H9 (cell line): ENCODE results near the gene RARB. TPM values are rescaled to one million over a fixed set of nuclear protein-coding genes. Genes with fewer than 3 reads are reported as not detected.

Experiments used
- DNase-seq: peaks from one replicate; pipeline ENCODE4 v3.0.0-alpha.2; 2017
- H2AFZ ChIP-seq: one replicate; pipeline ENCODE4 v1.6.1; 2013; ENCODE audit warnings: mild to moderate bottlenecking, low read length, control low read depth, moderate library complexity
- H2AK5ac ChIP-seq: 2 replicates; pipeline ENCODE4 v1.6.1; 2013; ENCODE audit warnings: low read length, control low read depth, mixed read lengths; ENCODE audit not compliant: insufficient read length
- H2BK120ac ChIP-seq: one replicate; pipeline ENCODE4 v1.6.1; 2013; ENCODE audit warnings: low read depth, mild to moderate bottlenecking, low read length, control low read depth, inconsistent platforms; ENCODE audit not compliant: poor library complexity, severe bottlenecking
- H2BK12ac ChIP-seq: 2 replicates; pipeline ENCODE4 v1.6.1; 2013; ENCODE audit warnings: low read length, control low read depth, mixed read lengths, low read depth; ENCODE audit not compliant: insufficient read length
- H2BK15ac ChIP-seq: 2 replicates; pipeline ENCODE4 v1.6.1; 2013; ENCODE audit warnings: low read depth, low read length, control low read depth
- H2BK20ac ChIP-seq: one replicate; pipeline ENCODE4 v1.6.1; 2013; ENCODE audit warnings: low read depth, mild to moderate bottlenecking, low read length, control low read depth, inconsistent platforms; ENCODE audit not compliant: poor library complexity, severe bottlenecking
- H2BK5ac ChIP-seq: 2 replicates; pipeline ENCODE4 v1.6.1; 2013; ENCODE audit warnings: low read length, control low read depth, mixed read lengths; ENCODE audit not compliant: insufficient read length
- H3K14ac ChIP-seq: 2 replicates; pipeline ENCODE4 v1.6.1; 2013; ENCODE audit warnings: low read length, control low read depth; ENCODE audit not compliant: insufficient read depth
- H3K18ac ChIP-seq: 2 replicates; pipeline ENCODE4 v1.6.1; 2013; ENCODE audit warnings: low read depth, mild to moderate bottlenecking, mixed read lengths, low read length, control low read depth; ENCODE audit not compliant: insufficient read length
- H3K23ac ChIP-seq: 2 replicates; pipeline ENCODE4 v1.6.1; 2013; ENCODE audit warnings: low read length, control low read depth, mixed read lengths, low read depth; ENCODE audit not compliant: insufficient read length
- H3K23me2 ChIP-seq: 2 replicates; pipeline ENCODE4 v1.6.1; 2013; ENCODE audit warnings: low read depth, mild to moderate bottlenecking, mixed read lengths, low read length, control low read depth; ENCODE audit not compliant: insufficient read length, poor library complexity, severe bottlenecking
- H3K27ac ChIP-seq: 2 replicates; pipeline ENCODE4 v1.5.1; 2013; ENCODE audit warnings: low read length, control low read depth, mixed read lengths, low read depth; ENCODE audit not compliant: insufficient read length
- H3K27me3 ChIP-seq: 2 replicates; pipeline ENCODE4 v1.6.1; 2013; ENCODE audit warnings: low read length, control low read depth, inconsistent platforms; ENCODE audit not compliant: insufficient read depth
- H3K4ac ChIP-seq: 2 replicates; pipeline ENCODE4 v1.6.1; 2013; ENCODE audit warnings: low read depth, mild to moderate bottlenecking, control low read depth, inconsistent platforms, low read length, moderate library complexity
- H3K4me1 ChIP-seq: 2 replicates; pipeline ENCODE4 v1.6.1; 2013; ENCODE audit warnings: low read length, control low read depth, inconsistent platforms; ENCODE audit not compliant: insufficient read depth
- H3K4me2 ChIP-seq: 2 replicates; pipeline ENCODE4 v1.6.1; 2013; ENCODE audit warnings: low read length, control low read depth, mixed read lengths; ENCODE audit not compliant: insufficient read length, insufficient read depth
- H3K56ac ChIP-seq: 2 replicates; pipeline ENCODE4 v1.6.1; 2013; ENCODE audit warnings: low read depth, mild to moderate bottlenecking, mixed read lengths, low read length, control low read depth; ENCODE audit not compliant: insufficient read length
- H3K79me1 ChIP-seq: 2 replicates; pipeline ENCODE4 v1.6.1; 2013; ENCODE audit warnings: low read depth, mild to moderate bottlenecking, moderate library complexity, low read length, control low read depth, inconsistent platforms; ENCODE audit not compliant: insufficient read depth, poor library complexity, severe bottlenecking
- H3K79me2 ChIP-seq: 2 replicates; pipeline ENCODE4 v1.6.1; 2013; ENCODE audit warnings: low read length, control low read depth, inconsistent platforms; ENCODE audit not compliant: insufficient read depth
- H3K9ac ChIP-seq: 2 replicates; pipeline ENCODE4 v1.6.1; 2013; ENCODE audit warnings: low read length, control low read depth, mixed read lengths; ENCODE audit not compliant: insufficient read length; ENCODE audit errors: extremely low read depth
- H3K9me3 ChIP-seq: one replicate; pipeline ENCODE4 v1.6.1; 2013; ENCODE audit warnings: low read depth, low read length, inconsistent platforms; ENCODE audit not compliant: control insufficient read depth
- H3T11ph ChIP-seq: one replicate; pipeline ENCODE4 v1.6.1; 2013; ENCODE audit warnings: mild to moderate bottlenecking, low read length, control low read depth, inconsistent platforms
- H4K20me1 ChIP-seq: one replicate; pipeline ENCODE4 v1.6.1; 2013; ENCODE audit not compliant: control insufficient read depth, insufficient read length, insufficient read depth
- H4K5ac ChIP-seq: 2 replicates; pipeline ENCODE4 v1.6.1; 2013; ENCODE audit warnings: low read depth, mild to moderate bottlenecking, mixed read lengths, low read length, control low read depth; ENCODE audit not compliant: insufficient read length
- H4K8ac ChIP-seq: replicated peaks from 2 replicates; pipeline ENCODE4 v1.6.1; 2013; ENCODE audit warnings: low read length, control low read depth, mixed read lengths, low read depth; ENCODE audit not compliant: insufficient read length
- H4K91ac ChIP-seq: 2 replicates; pipeline ENCODE4 v1.6.1; 2013; ENCODE audit warnings: low read depth, mild to moderate bottlenecking, moderate library complexity, mixed read lengths, low read length, control low read depth; ENCODE audit not compliant: insufficient read length
- H3K27ac Mint-ChIP-seq, 3 experiments: 2 replicates in 2 of 3; 3 replicates in 1 of 3; pipeline ENCODE4 v1.8.0; 2020 to 2021; ENCODE audit warnings: mixed read lengths in 3 of 3, mild to moderate bottlenecking in 1 of 3, moderate library complexity in 1 of 3
- H3K27me3 Mint-ChIP-seq: 2 replicates; pipeline ENCODE4 v1.8.0; 2021; ENCODE audit warnings: low read depth, mild to moderate bottlenecking, moderate library complexity, mixed read lengths
- H3K36me3 Mint-ChIP-seq, 3 experiments: 2 replicates in 2 of 3; 3 replicates in 1 of 3; pipeline ENCODE4 v1.8.0; 2020 to 2021; ENCODE audit warnings: low read depth in 3 of 3, mixed read lengths in 3 of 3; ENCODE audit not compliant: insufficient read depth in 1 of 3
- H3K4me1 Mint-ChIP-seq, 2 experiments: 2 replicates each; pipeline ENCODE4 v1.8.0; 2020; ENCODE audit warnings: mixed read lengths in 2 of 2
- H3K4me3 Mint-ChIP-seq, 2 experiments: 2 replicates in 1 of 2; 3 replicates in 1 of 2; pipeline ENCODE4 v1.8.0; 2020 to 2021; ENCODE audit warnings: mild to moderate bottlenecking in 2 of 2, mixed read lengths in 2 of 2, moderate library complexity in 1 of 2
- H3K9me3 Mint-ChIP-seq, 2 experiments: 2 replicates in 1 of 2; 3 replicates in 1 of 2; pipeline ENCODE4 v1.8.0; 2020; ENCODE audit warnings: mild to moderate bottlenecking in 2 of 2, mixed read lengths in 2 of 2, moderate library complexity in 1 of 2
- WGBS: extraction: QIAGEN DNeasy Blood & Tissue Kit; methylation state at CpG from one replicate; pipeline ENCODE4 v1.1.7; 2013; ENCODE audit warnings: missing lambda C conversion rate, low lambda C conversion rate, mixed read lengths; ENCODE audit not compliant: insufficient read length; ENCODE audit errors: extremely low coverage; 5-methylcytosine and 5-hydroxymethylcytosine counted together
- total RNA-seq: library from RNA; stranded (reverse); gene quantifications from 2 replicates; pipeline ENCODE4 v1.2.1, GENCODE V29; 2021
- TF ChIP-seq, protein P1 (sequence below): fragments of 200-600 bp; sonication (generic); conservative IDR thresholded peaks from 3 replicates; pipeline ENCODE4 v1.8.0; 2021; ENCODE audit warnings: antibody characterized with exemption, mild to moderate bottlenecking

Gene RARB
- total RNA-seq, 1 experiment from 2014 or later, result 0.22 TPM

DNA sequence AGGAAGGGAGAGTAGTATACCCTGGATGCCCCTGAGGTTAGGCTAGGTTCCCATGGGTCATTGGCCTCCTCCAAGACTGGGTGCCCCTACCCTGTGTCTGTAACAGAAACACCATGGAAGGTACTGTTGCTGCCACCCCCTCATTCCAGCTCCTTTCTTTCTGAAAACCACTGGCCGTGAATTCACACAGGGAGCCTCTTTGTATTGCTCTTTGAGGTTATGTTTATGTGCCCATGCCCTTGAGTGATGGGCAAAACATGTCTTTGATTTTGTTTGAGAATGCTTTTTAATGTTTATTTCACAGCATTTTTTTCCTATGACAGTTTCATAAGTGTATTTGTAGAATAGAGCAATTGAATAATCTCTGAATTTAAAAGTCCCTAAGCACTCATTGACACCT is 79.7 kb downstream of the RARB start:
- no peak for DNase-seq
- Histone ChIP-seq H3K27me3 (no peaks in the 10 kb centered on the region), H3K18ac (no peak overlapping the region), H2BK15ac (no peak overlapping the region), H2AFZ (no peak overlapping the region), H3K27ac (no peak overlapping the region), H2BK120ac (no peak overlapping the region), H3T11ph (no peak overlapping the region), H3K14ac (no peak overlapping the region), H3K4me1 (no peaks in the 10 kb centered on the region), H3K4me2 (no peak overlapping the region), H3K23ac (no peak overlapping the region), H3K9me3 (no peaks in the 10 kb centered on the region), H3K9ac (no peak overlapping the region), H2AK5ac (no peak overlapping the region), H2BK5ac (no peak overlapping the region), H4K91ac (no peak overlapping the region), H2BK20ac (no peak overlapping the region), H3K56ac (no peak overlapping the region), H2BK12ac (no peak overlapping the region), H3K4ac (no peak overlapping the region), H4K8ac (no peak overlapping the region), H4K20me1 (no peaks in the 10 kb centered on the region), H4K5ac (no peak overlapping the region), H3K79me2 (no peaks in the 10 kb centered on the region), H3K23me2 (no peaks in the 10 kb centered on the region), H3K79me1 (no peaks in the 10 kb centered on the region)
- WGBS, result no CpG with 5 or more reads among the region's 1 CpG
- Mint-ChIP-seq H3K4me1 (peaks cover 2 to 4% of the 10 kb centered on the region in 2 experiments; a peak in 3 of 4 replicates), H3K9me3 (no peaks in the 10 kb centered on the region), H3K27ac (no peak overlapping the region), H3K4me3 (no peak overlapping the region), H3K36me3 (no peaks in the 10 kb centered on the region), H3K27me3 (no peaks in the 10 kb centered on the region)
- TF ChIP-seq, protein P1, sequence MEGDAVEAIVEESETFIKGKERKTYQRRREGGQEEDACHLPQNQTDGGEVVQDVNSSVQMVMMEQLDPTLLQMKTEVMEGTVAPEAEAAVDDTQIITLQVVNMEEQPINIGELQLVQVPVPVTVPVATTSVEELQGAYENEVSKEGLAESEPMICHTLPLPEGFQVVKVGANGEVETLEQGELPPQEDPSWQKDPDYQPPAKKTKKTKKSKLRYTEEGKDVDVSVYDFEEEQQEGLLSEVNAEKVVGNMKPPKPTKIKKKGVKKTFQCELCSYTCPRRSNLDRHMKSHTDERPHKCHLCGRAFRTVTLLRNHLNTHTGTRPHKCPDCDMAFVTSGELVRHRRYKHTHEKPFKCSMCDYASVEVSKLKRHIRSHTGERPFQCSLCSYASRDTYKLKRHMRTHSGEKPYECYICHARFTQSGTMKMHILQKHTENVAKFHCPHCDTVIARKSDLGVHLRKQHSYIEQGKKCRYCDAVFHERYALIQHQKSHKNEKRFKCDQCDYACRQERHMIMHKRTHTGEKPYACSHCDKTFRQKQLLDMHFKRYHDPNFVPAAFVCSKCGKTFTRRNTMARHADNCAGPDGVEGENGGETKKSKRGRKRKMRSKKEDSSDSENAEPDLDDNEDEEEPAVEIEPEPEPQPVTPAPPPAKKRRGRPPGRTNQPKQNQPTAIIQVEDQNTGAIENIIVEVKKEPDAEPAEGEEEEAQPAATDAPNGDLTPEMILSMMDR, result no peak
